ENCODE results near the gene AGBL4.

DNA sequence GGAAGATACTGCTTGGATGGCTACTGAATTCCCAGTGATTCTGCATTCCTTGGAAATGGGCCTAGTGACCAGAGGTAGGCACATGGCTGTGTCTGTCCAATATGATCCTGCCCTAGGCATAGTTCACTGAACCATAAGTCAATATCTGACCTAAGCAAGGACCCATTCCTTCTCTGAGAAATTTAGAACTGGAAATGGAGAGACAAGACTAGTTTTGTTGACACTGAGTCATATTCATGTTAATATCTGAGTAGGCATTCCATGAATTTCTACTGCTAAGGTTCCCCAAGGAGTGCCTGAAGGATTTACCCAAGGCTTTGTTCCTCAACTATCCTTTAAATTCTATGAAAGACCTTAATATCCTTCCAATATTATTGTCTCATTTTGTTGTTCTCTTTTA, 917.3 kb downstream of the AGBL4 start:
- TF ChIP-seq, protein P1, sequence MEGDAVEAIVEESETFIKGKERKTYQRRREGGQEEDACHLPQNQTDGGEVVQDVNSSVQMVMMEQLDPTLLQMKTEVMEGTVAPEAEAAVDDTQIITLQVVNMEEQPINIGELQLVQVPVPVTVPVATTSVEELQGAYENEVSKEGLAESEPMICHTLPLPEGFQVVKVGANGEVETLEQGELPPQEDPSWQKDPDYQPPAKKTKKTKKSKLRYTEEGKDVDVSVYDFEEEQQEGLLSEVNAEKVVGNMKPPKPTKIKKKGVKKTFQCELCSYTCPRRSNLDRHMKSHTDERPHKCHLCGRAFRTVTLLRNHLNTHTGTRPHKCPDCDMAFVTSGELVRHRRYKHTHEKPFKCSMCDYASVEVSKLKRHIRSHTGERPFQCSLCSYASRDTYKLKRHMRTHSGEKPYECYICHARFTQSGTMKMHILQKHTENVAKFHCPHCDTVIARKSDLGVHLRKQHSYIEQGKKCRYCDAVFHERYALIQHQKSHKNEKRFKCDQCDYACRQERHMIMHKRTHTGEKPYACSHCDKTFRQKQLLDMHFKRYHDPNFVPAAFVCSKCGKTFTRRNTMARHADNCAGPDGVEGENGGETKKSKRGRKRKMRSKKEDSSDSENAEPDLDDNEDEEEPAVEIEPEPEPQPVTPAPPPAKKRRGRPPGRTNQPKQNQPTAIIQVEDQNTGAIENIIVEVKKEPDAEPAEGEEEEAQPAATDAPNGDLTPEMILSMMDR (IDR thresholded peaks at IDR 0.05; ENCODE audit: borderline replicate concordance, extremely low read depth, low read length, poor library complexity, severe bottlenecking) = no peak
- no peak for TF ChIP-seq EZH2 (IDR thresholded peaks at IDR 0.05; ENCODE audit: borderline replicate concordance, low read depth, low read length, severe bottlenecking)
